ENCODE results near the gene SEZ6.

The SEZ6 gene

DNA sequence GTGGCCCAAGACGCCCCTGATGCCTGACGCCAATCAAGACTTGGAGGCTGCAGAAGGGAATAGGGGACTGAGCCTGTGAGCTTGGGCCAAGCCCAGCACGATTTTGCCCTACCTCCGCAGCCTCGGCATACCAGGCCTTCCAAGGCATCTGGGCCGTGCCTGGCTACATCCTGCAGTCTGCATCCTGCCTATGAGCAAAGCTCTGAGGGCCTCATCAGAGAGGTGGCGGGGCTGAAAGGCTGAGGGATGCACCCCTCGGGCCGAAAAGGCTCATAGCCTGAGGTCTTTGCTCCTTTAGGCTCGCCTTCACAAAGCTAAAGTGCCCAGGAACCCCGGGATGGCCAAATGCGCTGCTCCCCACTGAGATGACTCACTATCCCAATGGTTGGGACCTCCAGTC, 2.5 kb downstream of the SEZ6 start:
- no peak for DNase-seq (ENCODE audit: low read depth)

DNA sequence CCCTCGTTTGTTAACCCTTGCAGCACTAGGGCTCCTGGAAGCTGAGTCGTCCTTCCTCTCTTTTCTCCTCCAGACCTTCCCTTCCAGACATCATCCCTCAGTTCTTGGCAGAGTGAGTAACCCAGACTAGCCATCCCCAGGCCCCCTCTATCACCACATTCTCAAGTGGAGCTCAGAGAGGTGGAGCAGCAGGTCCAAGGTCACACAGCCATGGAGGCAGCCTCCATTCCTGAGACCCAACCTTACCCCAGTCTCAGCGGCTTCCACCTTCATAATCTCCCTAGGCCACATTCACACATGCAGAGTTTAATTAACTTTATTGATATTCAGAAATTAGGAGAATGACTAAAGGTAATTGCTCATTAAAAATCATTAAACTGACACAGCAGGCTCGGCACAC, 3.0 kb downstream of the SEZ6 start:
- DNase-seq (ENCODE audit: low read depth) = no peak

DNA sequence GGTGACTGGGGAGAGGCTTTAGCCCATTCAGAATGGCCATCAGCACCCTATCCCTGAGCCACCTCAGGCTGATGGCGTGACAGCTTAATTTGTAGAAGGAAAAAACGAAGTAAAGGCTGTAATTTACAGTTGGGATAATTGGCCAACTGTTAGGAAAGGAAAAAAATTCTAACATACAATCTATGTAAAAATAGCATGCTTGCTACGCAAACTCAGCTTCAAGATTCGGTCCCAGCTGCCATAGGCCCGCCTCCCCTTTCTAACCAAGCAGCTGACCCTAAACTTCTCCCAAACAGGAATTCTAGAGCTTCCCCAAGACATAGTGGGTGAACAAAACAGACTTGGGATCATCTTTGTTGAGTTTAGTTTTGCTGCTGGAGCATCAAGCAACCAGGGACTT, 4.9 kb downstream of the SEZ6 start:
- DNase-seq (ENCODE audit: low read depth) = no peak

DNA sequence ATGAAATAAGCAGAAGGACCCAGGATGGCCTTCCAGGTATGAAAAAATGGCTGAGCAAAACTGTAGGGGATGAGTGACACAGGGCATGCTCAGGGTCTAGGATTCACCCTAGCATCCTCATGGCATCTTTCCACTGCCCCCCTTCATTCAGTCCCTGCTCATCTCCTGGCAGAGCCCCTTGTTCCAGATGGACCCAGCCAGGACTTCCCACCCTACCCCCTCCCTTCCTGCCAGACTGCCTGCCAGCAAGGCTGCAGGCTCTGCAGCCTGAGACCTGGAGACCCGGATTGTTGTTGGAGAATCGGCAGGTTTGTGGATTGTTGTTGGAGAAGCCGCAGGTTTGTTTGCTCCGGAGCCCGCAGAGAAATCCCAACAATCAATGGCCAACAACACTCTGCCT, 6.6 kb downstream of the SEZ6 start:
- DNase-seq (ENCODE audit: low read depth) = no peak

DNA sequence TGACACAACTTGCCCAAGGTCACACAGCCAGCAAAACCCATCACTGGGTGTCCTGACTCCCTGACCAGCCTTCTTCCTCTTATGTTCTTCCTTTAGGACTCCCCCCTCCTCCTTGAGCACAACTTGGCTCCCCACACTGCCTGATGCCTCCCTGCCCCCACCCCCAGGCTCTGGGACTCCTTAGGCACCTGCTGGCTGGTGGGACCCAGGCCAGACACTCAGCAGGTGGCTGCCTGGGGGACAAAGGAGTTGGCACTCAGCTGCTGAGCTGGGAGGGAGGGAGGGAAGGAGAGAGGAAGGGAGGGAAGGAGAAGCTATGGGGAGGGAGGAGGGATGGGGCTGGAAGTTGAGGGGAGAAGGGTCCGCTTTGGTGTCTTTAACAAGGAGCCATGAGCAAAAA, 8.0 kb downstream of the SEZ6 start:
- no peak for DNase-seq (ENCODE audit: low read depth)

DNA sequence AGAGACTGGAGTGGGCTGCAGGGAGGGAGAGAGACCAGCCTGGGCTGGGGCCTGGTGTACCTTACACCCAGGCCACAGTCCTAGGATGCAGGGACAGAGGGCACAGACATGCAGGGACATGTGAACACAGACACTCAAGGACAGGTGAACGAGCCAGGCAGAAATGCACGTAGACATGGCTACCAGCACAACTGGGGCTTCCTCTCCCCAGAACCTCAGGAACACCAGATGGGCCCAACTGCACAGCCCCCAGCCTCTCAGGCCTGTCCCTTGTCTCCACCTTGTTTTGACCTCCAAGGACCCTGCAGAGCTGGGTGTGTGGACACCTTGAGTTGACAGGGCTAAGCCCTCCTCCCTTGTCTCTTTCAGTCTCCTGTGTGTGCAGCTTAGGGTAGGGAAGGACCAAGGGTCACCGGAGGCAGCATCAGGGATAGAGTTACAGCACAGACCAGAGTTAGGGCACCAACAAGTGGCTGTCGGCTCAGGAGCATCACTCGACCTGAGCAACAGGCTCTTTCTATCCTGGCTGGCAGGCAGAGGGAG, 9.2 kb downstream of the SEZ6 start:
- DNase-seq (ENCODE audit: low read depth) = no peak

DNA sequence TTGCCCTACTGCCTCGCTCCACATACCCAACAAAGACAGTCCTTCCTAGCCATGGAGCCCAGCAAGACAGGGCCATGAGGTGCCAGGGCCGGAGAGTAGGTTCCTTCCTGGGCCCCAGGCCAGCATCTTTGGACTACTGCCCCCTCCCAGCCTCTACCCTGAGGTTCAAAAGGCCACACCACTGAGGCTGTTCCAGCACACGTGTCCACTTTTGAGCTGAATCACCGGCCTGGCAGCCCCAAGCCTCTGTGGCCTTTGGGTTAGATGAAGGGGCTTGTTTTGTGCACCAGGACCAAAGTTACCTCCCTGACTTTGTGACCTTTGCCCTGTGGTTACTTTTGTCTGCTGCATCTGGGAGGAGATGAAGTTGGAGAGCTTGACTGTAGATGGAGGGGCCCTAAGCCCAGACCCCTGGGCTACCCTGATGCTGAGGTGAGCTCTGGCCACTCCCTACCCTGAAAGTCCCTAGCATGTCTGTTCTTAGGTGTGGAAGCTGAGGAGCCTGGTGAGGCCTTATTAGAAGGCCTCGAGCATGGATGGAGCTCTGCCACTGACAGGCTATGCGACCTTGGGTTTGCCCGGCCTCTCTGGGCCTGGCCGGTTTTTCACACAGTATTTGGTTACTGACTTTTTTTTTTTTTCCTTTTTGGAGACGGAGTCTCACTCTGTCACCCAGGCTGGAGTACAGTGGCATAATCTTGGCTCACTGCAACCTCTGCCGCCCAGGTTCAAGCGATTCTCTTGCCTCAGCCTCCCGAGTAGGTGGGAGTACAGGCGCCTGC, 12.0 kb downstream of the SEZ6 start:
- DNase-seq (ENCODE audit: low read depth) = no peak

DNA sequence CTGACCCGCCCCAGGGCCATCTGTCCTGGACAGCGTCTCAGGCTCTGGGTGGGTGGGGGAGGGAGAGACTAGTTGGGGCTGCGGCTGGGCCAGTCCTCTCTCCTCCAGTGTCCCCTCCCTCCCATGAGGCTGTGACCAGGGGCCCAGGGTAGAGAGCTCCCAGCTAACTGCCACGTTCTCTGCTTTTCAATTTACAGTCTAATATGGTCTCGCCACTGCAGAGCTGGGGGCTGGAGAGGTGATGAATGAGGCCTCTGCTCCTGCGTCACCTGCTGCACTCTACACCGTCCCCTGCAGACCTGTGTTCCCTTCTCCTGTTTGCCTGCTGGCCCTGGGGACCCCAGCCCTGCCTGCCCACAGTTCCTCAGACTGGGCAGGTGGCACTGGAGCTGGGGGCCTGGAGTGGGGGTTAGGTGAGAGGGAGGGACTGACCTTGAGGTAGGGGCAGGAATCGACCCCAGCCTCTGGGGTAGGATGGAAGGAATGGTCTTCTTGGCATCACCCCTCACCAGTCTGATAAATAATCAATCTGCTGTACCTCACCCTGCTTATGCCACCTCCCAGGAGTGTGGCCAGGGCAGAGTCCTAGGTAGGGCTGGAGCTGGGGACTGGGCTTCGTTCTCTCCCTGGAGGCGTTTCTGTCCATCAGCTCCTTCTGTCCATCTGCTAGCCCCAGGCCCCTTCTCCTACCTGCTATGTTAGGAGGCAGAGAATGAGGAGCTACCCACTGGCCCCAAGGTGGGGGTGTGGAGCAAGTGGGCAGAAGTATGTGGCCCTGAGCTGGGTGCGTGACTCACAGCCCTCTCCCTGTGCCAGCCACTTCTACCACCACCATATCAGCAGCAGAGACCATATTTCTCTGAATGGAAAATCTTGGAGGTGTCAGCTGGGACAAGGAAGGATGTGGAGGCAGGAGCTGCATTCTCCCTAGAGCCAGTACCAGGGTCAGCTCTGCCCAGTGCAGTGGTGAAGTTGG, 12.9 kb downstream of the SEZ6 start:
- no peak for DNase-seq (ENCODE audit: low read depth)

DNA sequence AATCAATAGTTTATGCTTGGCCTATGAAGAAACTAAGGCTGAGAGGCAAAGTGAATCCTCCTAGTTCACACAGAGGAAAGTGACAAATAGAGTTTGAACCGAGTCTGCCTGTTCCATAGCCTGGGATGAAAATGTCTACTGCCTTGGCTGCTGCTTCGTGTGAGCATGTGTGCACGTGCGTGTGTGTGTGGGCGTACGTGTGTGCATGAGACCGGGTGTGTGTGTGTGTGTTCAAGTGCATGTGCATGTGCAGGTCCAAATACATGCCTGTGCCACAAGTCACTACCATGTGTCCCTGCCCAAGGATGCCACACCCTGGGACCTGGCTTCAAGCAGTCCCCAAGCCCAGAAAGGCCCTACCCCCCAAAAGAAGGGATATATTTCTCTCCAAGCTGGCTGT, 13.6 kb downstream of the SEZ6 start:
- DNase-seq (ENCODE audit: low read depth) = no peak

DNA sequence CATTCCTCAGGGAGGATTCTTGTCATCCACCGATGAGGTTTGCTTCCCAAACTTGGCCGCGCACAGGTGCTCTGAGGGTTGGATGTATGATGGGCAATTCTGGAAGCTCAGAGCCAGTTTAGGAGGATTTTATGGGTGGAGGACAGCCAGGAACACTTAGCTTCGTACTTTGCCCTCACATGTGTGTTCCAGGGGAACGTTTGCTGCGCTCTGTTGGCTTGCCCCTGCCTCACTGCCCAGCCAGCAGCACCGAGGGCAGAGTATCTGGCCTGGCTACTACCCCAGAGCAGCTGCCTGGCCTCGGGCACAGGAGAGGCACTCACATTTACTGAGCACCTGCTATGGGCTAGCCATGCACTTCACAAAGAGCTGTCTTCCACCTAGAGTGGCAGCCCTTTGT, 14.1 kb downstream of the SEZ6 start:
- DNase-seq (ENCODE audit: low read depth) = no peak

DNA sequence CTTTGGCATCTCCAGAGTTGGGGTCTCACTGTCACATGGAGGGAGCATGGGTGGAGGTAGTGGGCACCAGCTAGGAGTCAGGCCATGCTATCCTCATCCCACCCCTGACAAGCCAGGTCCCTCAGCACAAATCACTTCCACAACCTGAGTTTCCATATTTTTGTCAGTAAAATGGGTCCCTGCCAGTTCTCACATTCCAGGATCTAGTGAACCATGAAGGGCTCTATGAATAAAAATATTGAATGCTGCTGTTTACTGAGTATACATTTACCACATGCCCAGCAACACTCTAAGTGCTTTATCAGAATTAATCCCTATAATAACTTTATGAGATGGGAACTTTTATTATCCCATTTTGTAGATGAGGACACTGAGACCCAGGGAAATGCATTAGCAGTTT, 16.8 kb downstream of the SEZ6 start:
- DNase-seq (ENCODE audit: low read depth) = no peak

DNA sequence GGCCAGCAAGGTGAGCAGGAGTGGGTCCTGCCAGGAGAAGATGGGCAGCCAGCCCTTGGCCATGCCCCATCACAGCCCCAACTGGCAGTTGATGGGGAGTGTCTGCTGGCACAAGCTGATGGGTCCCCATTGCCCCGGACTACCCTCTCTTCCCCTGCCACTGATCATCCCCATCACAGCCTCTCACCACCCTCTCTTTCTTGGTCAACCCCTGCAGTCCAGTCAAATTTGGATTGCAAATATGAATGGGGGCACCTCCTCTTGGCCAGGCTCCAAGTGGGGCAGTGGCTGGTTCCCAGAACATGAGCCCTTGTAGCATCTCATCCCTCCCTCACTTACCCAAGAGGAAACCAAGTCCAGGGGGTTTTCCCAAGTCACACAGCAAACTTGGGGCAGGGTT, 17.4 kb downstream of the SEZ6 start:
- DNase-seq (ENCODE audit: low read depth) = no peak

DNA sequence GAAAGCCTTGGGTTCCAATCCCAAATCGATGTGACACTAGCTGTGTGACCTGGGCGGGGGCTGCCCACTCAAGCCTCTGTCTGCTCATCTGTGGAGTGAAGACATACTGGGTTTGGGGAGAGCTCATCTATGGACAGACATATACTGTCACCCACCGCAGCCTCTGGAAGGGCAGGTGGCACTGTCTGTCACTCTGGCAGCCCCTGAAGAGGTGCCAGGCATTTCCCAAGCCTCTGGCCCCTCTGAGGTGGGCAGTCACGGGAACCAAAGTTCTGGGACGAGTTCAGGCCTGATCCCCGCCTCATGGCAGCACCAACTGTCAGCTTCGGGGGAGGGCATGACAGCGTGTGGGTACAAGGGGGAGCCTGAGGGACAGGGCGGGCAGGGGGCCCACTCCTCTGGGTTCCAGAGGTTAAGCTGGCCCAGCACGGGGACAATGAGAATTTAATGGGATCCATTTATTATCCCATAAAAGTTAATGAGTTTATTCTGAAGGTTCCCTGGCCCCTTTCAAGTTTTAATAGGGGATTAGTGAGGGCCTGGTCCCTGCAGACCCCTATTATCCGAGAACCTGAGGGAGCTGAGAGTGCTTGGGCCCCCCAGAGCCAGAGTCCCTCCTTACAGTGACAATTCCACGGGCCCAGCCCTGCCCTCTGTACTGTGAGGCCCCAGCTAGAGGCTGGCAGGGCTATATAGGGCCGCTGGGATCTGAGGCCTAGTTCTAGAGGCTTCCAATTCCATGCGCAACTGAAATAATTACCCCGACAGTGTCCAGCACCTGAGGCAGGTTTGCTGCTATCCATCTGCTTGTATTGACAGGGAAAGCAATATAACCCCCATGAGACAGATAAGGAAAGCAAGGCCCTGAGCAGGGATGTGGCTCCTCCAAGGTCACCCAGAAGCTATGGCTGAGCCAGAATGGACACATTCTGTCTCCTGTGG, 18.8 kb downstream of the SEZ6 start:
- no peak for DNase-seq (ENCODE audit: low read depth)

DNA sequence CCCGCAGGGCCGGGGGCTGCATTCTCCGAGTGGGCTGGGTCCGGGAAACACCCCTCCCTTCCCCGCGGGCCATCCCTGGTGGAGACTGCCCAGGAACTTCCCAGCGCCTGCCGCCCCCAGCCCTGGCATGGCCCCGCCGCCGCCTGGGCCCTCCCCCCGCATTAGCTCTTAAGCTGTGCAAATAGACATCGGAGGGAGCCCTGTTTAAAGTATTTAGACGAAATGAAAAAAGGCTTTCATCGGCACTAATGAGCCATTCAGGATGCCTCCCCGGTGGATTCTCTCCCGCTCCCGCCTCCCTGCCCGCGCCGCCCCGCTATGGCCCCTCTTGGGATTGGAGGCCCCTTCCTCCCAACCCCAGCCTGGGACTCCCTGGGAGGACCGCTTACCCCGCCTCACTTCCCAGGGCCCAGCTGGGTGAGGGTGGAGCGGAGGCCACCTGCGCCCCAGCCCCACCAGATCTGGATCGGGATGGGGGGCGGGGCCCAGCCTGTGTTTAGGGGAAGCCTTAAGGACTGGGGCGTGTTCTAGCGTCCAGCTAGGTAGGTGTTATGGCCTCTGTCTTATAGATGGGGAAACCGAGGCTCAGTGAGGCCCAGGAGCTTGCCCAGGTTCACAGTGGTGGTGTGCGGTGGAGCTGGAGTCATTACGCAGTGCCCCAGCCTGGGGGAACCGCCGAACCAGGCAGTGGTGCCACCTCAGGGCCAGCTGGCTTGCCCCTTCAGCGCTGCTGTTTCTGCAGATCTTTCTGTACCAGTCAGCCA, 19.7 kb downstream of the SEZ6 start:
- DNase-seq (ENCODE audit: low read depth) = no peak

DNA sequence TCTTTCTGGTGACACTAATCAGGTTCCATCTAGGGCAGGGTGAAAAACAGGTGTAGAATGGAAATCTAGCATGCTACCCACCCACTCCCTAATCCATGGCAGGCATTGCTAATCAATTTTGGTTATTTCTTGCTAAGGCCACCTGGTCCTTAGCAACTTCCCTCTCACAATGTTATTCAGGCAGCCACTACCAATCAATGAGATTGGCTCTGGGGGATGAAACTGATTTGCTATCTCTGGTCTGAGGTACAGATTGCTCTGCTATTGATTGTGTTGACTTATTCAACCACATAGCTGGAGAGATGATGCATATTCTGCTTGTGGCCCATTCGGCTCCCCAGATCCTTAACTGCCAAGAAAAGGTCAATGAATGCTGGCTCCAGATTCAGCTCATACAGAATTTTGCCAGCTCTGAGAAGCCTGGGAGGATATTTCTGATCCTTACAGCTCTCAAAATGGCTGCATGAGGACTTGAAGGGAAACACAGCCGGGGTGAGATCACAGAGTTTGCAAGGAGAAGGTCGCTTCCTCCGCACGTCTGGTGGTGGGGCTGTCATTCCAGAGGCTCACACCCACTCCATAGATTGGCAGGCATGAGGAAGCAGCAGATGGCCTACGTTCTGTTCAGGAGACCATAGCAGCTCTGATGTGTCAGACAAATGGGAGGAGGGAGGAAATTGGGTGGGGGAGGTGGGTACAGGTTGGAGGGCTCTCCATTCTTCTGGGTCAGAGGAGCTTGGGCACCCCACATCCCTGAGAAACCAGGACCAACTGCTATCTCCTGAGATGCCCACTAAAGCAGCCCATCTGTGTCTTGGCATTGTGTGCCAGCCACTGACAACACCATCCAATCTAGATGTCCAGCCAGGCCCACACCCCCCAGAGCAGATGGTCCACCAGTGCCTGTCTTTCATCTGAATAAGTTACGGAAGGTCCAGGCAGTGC, 22.3 kb downstream of the SEZ6 start:
- no peak for DNase-seq (ENCODE audit: low read depth)

DNA sequence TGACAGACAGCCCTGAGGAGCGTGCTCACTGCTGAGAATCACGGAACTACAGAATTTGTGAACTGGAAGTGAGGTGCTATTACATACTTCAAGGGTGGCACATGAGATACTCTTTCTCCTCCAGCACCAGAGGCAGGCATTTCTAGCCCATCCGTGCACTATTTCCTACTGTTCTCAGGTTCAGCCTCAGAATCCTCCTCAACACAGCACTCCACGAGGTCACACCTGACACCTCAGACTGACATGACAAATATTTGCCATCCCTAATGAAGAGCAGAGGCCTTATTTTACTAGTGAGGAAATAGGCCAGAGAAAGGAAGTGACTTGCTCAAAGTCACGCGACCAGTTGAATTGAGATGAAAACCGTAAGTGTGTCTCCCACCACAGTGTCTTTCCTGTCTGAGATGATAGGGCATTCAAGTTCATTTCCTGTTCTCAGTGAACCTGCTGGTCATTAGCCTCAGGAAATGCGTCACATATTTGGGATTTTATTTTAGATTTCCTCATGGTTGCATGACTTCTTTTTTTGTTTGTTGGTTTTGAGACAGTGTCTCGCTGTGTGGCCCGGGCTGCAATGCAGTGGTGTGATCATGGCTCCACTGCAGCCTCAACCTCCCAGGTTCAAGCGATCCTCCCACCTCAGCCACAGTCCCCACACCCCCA, 23.6 kb downstream of the SEZ6 start:
- DNase-seq (ENCODE audit: low read depth) = no peak

DNA sequence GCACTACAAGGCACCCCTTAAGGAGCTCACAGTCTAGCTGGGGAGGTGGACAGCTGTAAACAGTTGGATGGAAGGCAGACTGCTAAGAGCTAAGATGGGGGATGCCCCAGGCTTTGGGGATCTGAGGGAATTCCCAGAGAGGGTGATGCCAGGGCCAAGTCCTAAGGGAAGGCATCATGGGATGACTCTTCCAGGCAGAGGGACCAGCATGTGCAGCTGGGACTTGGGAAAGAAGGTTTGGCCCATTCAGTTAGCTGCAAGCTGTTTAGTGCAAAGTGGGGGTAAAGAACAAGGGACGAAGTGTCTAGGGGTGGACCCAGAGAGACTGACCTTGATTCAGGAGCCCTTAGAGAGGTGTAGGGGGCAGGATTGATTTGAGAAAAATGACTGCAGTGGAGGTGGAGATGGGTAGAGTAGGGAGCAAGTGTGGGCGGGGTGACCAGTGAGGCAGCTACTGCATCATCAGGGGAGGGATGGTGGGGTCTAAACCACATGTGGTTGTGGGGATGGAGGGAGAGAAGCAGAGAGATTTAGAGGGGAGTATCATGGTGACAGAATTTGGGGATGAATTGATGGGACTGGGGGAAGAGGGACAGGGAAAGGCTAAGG, 27.4 kb downstream of the SEZ6 start:
- no peak for DNase-seq (ENCODE audit: low read depth)

DNA sequence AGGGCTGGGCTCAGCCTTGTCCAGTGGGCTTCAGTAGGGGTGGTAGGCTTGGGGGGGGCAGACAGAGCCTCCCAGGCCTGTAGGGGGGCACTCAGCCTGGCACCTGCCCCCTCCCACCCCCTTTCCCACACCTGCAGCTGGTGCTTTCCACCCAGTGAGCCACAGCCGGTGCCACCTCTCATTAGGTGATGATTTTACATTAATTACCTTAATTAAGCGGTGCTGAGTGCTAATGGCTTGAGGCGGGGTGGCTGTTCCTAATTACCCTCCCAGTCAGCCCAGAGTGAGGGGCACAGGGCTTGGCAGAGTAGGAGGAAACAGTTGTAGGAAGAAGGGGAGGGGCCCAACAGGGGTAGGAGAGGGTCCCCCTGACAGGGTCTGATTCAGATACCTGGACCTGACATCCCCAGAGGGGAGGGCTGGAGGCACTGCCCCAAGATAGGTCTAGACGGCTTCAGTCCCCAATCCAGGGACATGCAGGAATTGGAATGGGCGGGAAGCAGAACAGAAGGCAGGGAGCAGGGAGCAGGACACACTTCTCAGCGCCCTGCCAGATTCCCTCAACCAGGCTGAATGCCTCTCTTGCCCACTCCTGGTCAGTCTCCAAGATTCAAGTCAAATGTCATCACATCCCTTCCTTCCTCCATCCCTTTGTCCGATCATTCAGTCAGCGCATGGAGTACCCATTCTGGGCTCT, 28.0 kb downstream of the SEZ6 start:
- no peak for DNase-seq (ENCODE audit: low read depth)
